WTC11 (cell line): ENCODE results near the gene STK32C.

Source experiments
- ATF2 ChIP-seq: sonication (generic); formaldehyde crosslinking; IDR thresholded peaks from 2 replicates; pipeline ENCODE4 v1.8.1; 2022; ENCODE audit warnings: low read depth, missing genetic modification reagents, borderline replicate concordance
- CBFB ChIP-seq: sonication (generic); formaldehyde crosslinking; IDR thresholded peaks from 2 replicates; pipeline ENCODE4 v1.8.1; 2022; ENCODE audit warnings: mild to moderate bottlenecking, low read depth, missing genetic modification reagents
- CREB1 ChIP-seq: sonication (generic); formaldehyde crosslinking; IDR thresholded peaks from 2 replicates; pipeline ENCODE4 v1.8.0; 2023; ENCODE audit warnings: mild to moderate bottlenecking, missing genetic modification reagents
- ESRRA ChIP-seq: sonication (generic); formaldehyde crosslinking; IDR thresholded peaks from 2 replicates; pipeline ENCODE4 v1.8.1; 2022; ENCODE audit warnings: mild to moderate bottlenecking, missing genetic modification reagents, borderline replicate concordance
- JUN ChIP-seq: sonication (generic); formaldehyde crosslinking; IDR thresholded peaks from 2 replicates; pipeline ENCODE4 v1.8.0; 2023; ENCODE audit warnings: mild to moderate bottlenecking, missing genetic modification reagents
- RELA ChIP-seq: sonication (generic); formaldehyde crosslinking; IDR thresholded peaks from 2 replicates; pipeline ENCODE4 v1.8.1; 2022; ENCODE audit warnings: missing genetic modification reagents, mild to moderate bottlenecking, borderline replicate concordance
- ZBTB43 ChIP-seq: sonication (generic); formaldehyde crosslinking; IDR thresholded peaks from 2 replicates; pipeline ENCODE4 v1.8.1; 2023; ENCODE audit warnings: mild to moderate bottlenecking, missing genetic modification reagents
- ZNF121 ChIP-seq: sonication (generic); formaldehyde crosslinking; IDR thresholded peaks from 2 replicates; pipeline ENCODE4 v1.8.0; 2023; ENCODE audit warnings: missing genetic modification reagents
- ZNF423 ChIP-seq: fragments of 250-450 bp; sonication (Bioruptor Pico); IDR thresholded peaks from 2 replicates; pipeline ENCODE4 v2.1.2; 2022; ENCODE audit warnings: mild to moderate bottlenecking, moderate library complexity
- TF ChIP-seq, protein P1 (sequence below): fragments of 200-600 bp; IDR thresholded peaks from 2 replicates; pipeline ENCODE4 v1.8.0; 2022; ENCODE audit warnings: antibody characterized with exemption
- TF ChIP-seq, protein P2 (sequence below): sonication (generic); formaldehyde crosslinking; IDR thresholded peaks from 2 replicates; pipeline ENCODE4 v1.8.0; 2022; ENCODE audit warnings: mild to moderate bottlenecking, missing genetic modification reagents
- TF ChIP-seq, protein P3 (sequence below): sonication (generic); formaldehyde crosslinking; IDR thresholded peaks from 2 replicates; pipeline ENCODE4 v1.8.0; 2022; ENCODE audit warnings: mild to moderate bottlenecking, missing genetic modification reagents

DNA sequence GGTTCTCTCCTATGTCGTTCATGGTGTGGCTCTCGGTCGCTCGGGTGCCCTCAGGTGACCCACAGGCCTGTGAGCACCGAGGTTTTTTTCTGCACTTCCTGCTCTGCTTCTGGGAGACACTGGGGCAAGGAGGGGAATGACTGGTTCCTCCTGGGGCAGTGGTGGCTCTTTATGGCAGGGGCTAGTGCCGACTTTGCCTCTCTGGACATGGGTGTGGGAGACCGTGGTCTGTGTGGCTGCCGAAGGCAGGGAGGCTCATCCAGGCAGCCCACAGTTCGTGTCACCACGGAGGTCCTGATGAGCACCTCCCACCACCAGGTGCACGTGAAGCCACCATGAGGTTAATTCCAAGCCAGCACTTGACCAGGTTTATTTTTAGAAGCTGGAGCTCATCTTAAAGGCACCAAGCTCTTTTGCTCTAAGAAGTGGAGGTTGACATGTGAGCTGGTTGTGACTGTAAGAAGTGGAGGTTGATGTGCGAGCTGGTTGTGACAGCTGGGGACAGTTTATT lies 145.7 kb downstream of the STK32C start:
- TF ChIP-seq, protein P1, sequence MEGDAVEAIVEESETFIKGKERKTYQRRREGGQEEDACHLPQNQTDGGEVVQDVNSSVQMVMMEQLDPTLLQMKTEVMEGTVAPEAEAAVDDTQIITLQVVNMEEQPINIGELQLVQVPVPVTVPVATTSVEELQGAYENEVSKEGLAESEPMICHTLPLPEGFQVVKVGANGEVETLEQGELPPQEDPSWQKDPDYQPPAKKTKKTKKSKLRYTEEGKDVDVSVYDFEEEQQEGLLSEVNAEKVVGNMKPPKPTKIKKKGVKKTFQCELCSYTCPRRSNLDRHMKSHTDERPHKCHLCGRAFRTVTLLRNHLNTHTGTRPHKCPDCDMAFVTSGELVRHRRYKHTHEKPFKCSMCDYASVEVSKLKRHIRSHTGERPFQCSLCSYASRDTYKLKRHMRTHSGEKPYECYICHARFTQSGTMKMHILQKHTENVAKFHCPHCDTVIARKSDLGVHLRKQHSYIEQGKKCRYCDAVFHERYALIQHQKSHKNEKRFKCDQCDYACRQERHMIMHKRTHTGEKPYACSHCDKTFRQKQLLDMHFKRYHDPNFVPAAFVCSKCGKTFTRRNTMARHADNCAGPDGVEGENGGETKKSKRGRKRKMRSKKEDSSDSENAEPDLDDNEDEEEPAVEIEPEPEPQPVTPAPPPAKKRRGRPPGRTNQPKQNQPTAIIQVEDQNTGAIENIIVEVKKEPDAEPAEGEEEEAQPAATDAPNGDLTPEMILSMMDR, result no peak
- TF ChIP-seq JUN (CRISPR knock-in tag), result no peak
- TF ChIP-seq CBFB (CRISPR knock-in tag), result no peak
- no peak for TF ChIP-seq ZNF121 (CRISPR knock-in tag)
- TF ChIP-seq RELA (CRISPR knock-in tag), result no peak
- TF ChIP-seq ESRRA (CRISPR knock-in tag), result no peak
- TF ChIP-seq ZBTB43 (CRISPR knock-in tag), result no peak
- no peak for TF ChIP-seq CREB1 (CRISPR knock-in tag)
- no peak for TF ChIP-seq ZNF423 (CRISPR knock-in tag)
- TF ChIP-seq, protein P2, sequence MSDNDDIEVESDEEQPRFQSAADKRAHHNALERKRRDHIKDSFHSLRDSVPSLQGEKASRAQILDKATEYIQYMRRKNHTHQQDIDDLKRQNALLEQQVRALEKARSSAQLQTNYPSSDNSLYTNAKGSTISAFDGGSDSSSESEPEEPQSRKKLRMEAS (CRISPR knock-in tag), result no peak
- no peak for TF ChIP-seq ATF2 (CRISPR knock-in tag)
- TF ChIP-seq, protein P3, sequence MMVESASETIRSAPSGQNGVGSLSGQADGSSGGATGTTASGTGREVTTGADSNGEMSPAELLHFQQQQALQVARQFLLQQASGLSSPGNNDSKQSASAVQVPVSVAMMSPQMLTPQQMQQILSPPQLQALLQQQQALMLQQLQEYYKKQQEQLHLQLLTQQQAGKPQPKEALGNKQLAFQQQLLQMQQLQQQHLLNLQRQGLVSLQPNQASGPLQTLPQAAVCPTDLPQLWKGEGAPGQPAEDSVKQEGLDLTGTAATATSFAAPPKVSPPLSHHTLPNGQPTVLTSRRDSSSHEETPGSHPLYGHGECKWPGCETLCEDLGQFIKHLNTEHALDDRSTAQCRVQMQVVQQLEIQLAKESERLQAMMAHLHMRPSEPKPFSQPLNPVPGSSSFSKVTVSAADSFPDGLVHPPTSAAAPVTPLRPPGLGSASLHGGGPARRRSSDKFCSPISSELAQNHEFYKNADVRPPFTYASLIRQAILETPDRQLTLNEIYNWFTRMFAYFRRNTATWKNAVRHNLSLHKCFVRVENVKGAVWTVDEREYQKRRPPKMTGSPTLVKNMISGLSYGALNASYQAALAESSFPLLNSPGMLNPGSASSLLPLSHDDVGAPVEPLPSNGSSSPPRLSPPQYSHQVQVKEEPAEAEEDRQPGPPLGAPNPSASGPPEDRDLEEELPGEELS (CRISPR knock-in tag), result no peak
